PC-9 (cell line): ENCODE results near the gene C1QTNF3.

Experiments used
- CTCF ChIP-seq: fragments of 200-600 bp; sonication (generic); conservative IDR thresholded peaks from 2 replicates; pipeline ENCODE4 v1.6.1; 2017; ENCODE audit warnings: mixed run types, antibody characterized with exemption, mild to moderate bottlenecking, moderate library complexity
- EZH2 ChIP-seq: fragments of 200-600 bp; sonication (generic); IDR thresholded peaks from 2 replicates; pipeline ENCODE4 v1.8.0; 2017; ENCODE audit warnings: antibody characterized with exemption, low read depth

GRCh38 chr5:34028349-34028748 lies 14.7 kb downstream of the C1QTNF3 start:
- TF ChIP-seq CTCF (no peak), EZH2 (no peak)
